ENCODE results near the gene WNT9B.

The WNT9B gene

GRCh38 chr17:46851029-46851741 lies at the start of gene WNT9B:
TSS of gene WNT9B (plus strand) at chr17:46851583. CDS start at chr17:46851639, 56 bp downstream.
- peak; percentile 58 for DNase-seq

GRCh38 chr17:46802800-46803199 lies 48.6 kb upstream of the WNT9B start:
- DNase-seq = no peak

GRCh38 chr17:46803544-46803943 lies 47.8 kb upstream of the WNT9B start:
- DNase-seq = no peak

- DNase-seq = no peak
Measured at GRCh38 chr17:46805771-46806170, 45.6 kb upstream of the WNT9B start.

- no peak for DNase-seq
Measured at GRCh38 chr17:46809110-46809571, 42.2 kb upstream of the WNT9B start.

GRCh38 chr17:46810837-46811236 lies 40.5 kb upstream of the WNT9B start:
- no peak for DNase-seq

GRCh38 chr17:46811978-46812583 lies 39.3 kb upstream of the WNT9B start:
- peak; percentile 25 for DNase-seq

- no peak for DNase-seq
Measured at GRCh38 chr17:46812624-46813318, 38.6 kb upstream of the WNT9B start.

- DNase-seq = no peak
Measured at GRCh38 chr17:46813920-46814319, 37.5 kb upstream of the WNT9B start.

GRCh38 chr17:46814446-46814845 lies 36.9 kb upstream of the WNT9B start:
- no peak for DNase-seq

GRCh38 chr17:46815474-46816353 lies 35.7 kb upstream of the WNT9B start:
- DNase-seq = no peak

GRCh38 chr17:46817151-46817900 lies 34.1 kb upstream of the WNT9B start:
- no peak for DNase-seq

- DNase-seq = no peak
Measured at GRCh38 chr17:46817901-46818209, 33.5 kb upstream of the WNT9B start.

GRCh38 chr17:46818316-46818928 lies 33.0 kb upstream of the WNT9B start, which contains the start of gene WNT3:
TSS of gene WNT3 (minus strand) at chr17:46818692. CDS start at chr17:46818597, 95 bp downstream.
- DNase-seq = peak; percentile 19

- no peak for DNase-seq
Measured at GRCh38 chr17:46818929-46819859, 32.2 kb upstream of the WNT9B start.

GRCh38 chr17:46819906-46820351 lies 31.5 kb upstream of the WNT9B start:
- no peak for DNase-seq

GRCh38 chr17:46820592-46821450 lies 30.6 kb upstream of the WNT9B start:
- DNase-seq = no peak

- DNase-seq = no peak
Measured at GRCh38 chr17:46821482-46822387, 29.6 kb upstream of the WNT9B start.
